Measurements from ENCODE around the gene GFRA1.

The GFRA1 gene

GRCh38 chr10:116096526-116096925 is 176.5 kb downstream of the GFRA1 start:
- no peak for DNase-seq

- no peak for DNase-seq
Measured at GRCh38 chr10:116094356-116094755, 178.7 kb downstream of the GFRA1 start.

- no peak for DNase-seq
Measured at GRCh38 chr10:116093031-116093430, 180.0 kb downstream of the GFRA1 start.

- DNase-seq = no peak
Measured at GRCh38 chr10:116088985-116089384, 184.0 kb downstream of the GFRA1 start.

GRCh38 chr10:116085323-116085722 is 187.7 kb downstream of the GFRA1 start:
- DNase-seq = no peak

- no peak for DNase-seq
Measured at GRCh38 chr10:116084161-116084560, 188.8 kb downstream of the GFRA1 start.

DNA sequence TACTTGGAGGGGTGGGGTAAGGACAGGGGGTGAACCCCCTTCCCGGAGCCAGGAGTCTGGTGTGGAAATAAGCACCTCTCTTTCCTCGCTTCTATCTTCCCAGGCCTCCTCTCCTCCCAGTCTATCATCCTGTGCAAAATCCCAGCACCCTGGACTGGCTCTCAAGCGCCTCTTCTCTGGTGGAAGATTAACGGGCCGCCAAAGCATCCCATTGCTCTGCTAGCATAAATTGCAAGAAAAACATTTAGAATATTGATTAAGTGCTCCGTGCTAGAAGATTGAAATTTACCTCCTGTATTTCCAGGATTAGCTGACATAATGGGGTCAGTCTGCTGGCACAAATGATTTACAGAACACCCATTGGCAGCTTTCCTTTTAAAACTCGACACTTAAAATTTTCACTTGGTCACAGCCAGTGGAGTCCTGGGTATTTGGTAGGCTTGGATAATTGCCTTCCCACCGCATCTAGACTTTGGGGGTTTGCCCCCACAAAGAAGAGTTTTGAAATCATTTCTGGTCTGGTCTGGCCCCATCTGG is 189.7 kb downstream of the GFRA1 start:
- no peak for DNase-seq

DNA sequence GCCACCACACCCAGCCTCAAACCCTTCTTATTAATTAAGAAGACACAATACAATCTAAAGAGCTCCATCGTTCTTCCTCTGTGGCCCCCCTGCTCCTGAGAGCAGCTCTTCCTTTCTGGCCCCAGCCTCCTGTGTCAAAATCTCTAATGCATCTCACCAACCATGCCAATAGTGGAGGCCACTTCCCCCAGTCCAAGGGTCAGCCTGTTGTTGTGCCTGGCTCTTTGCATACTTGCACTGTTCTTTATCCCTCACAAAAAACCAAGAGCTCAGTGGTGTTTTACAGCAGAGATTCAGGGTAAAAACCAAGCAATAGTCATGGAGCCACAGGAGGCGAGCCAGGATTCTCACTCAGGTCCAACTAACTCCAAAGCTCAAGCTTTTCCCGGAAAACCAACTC is 190.2 kb downstream of the GFRA1 start:
- DNase-seq = no peak

GRCh38 chr10:116082206-116082605 is 190.8 kb downstream of the GFRA1 start:
- DNase-seq = no peak

- DNase-seq = no peak
Measured at GRCh38 chr10:116080553-116080952, 192.5 kb downstream of the GFRA1 start.

- no peak for DNase-seq
Measured at GRCh38 chr10:116079355-116079754, 193.7 kb downstream of the GFRA1 start.

DNA sequence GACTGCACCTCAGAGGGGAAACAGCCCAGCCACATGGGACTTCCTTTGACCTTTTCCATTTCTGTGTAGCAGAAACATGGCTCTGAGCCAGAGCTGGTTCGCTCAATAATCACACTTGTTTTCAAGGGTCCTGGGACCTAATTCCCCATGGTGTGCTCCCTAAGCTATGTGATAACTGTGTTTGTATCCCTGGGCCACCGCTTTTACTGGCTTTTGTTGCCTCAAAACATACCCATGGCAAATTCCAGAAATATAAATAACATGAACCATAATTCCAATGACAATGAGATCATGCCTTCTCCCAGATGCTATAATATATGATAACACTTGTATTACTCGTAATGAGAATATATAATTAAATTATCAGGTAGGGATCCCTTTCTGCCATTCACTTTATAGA is 196.4 kb downstream of the GFRA1 start:
- no peak for DNase-seq

GRCh38 chr10:116073510-116073909 is 199.5 kb downstream of the GFRA1 start:
- no peak for DNase-seq

DNA sequence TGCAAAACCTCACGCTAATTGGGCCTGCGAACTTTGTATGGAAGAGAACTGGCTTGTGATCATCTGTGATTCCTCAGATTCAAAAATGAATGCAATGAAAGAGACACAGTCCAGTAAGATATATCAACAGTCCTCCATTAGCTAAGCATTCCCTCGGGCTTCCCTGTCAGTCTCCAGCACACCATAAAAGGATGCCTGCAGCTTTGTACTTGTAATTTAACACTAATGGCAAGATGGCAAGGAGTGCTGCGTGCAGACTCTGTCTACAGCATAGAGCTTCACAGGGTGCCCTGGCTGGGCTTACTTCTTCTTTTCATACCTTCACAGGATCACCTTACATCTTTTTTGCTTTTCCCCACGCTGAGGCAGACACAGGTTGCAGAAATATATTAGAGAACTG is 200.0 kb downstream of the GFRA1 start:
- DNase-seq = no peak

DNA sequence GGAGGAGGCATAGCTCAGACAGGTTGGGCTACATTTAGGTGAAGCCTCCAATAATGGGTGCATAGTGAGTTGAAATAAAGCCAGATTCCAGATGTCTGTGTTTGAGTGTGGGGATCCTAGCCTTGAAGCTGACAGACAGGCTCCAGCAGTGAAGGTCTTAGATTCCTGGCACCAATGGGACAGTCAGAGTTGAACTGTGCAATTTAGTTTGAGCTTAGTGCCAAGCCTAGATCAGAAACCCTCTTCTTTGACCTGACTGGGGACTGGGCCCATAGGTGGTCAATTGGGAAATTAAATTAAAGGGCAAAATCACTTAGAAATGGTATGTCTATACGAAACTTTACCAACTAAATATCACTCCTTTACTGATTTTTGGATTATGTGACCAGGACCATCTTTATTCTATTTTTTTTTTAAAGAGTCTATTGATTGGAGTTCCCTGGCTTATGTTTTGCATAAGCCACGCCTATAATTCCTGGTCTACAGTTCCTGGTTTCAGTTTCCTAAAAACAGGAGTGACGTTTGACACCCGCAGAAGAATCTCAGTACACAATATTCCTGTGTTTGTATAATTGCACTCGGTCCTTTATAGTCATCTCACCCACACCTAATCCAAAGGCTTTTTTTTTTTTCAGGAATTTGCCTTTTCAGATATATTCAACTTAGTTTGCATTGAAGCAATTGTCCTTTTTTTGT is 201.4 kb downstream of the GFRA1 start:
- DNase-seq = no peak

DNA sequence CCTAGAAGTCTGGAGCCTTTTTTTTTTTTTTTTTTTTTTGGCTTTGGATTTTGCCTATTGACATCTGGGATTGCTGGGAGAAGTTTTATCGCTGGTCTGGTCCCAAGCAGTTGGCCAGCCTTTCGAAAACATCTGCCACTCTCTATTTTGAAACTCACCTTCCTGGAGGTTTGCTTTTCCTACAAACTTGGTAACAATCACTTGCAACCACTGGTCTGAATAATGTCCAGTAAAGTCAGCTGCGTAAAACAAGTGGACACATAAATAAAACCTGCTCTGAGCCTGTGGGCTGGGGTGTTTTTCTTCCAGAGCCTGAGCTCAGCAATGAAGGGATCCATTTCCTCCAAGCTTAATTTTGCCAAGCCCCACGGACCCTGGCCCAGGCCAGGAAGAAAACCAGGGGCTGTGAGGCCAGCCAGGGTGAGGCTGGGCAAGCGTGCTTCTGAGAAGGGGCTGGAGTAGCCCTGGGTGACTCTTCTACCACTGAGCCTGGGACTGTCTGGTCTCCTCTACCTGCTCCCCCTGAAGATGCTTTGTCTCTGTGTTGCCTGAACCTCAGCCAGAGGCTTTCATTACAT is 202.2 kb downstream of the GFRA1 start:
- no peak for DNase-seq

DNA sequence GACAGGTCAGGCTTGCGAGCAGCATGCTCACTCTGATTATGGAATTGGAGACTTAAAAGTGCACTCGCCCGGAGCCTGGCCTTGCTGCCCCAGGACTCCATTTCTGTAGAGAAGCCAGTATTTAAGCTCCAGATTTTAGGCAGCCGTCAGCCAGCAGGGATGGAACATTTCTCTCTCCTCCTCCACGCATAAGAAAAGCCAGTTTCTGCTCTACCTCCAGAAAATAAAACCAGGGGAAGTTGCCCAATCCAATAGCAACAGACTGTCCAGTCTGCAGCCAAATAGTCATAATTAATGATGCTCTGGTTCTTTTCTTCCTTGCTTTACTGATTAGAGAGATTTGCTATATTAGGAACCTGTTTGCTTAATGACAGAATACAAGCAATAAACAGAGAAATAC is 203.2 kb downstream of the GFRA1 start:
- DNase-seq = no peak

GRCh38 chr10:116067825-116068224 is 205.2 kb downstream of the GFRA1 start:
- DNase-seq = no peak

- no peak for DNase-seq
Measured at GRCh38 chr10:116063107-116063506, 209.9 kb downstream of the GFRA1 start.

DNA sequence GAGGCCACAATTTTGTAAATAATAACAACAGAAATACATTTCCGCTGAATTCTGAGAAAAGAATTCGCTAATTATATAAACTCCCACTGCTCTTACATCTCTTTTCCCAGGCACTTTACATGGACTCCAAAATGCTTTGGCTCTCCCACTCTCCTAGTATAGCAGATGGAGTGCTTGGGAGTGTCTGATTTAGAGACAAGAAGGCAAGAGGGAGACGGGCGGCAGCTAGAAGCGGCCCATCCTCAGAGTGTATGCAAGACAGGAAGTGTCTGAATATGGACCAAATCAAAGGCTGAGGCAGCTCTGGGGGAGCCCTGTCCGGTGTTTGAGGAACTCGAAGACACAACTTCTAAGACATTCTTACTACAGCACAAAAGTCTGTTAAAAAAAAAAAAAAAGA is 212.1 kb downstream of the GFRA1 start:
- DNase-seq = no peak

DNA sequence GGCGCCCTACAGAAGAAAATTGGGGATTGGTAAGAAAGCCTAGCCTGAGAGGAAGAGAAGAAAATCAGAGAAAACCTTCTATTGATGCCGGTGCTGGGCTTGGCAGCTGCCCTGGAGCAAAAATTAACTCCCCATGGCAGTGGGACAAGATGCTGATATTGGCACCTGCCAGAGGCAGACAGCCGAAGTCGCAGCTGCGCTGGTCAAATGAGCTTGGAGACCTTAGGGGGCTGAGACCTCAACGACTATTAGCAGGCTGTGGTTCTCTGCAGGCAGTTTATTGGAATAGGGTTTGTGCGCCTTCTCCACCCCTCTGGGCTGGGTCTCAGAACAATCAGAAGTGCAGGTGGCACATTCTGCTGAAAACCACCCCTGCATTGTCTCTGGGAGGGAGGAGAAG is 213.7 kb downstream of the GFRA1 start:
- no peak for DNase-seq

GRCh38 chr10:116056445-116057293 is 216.3 kb downstream of the GFRA1 start:
- DNase-seq = no peak

DNA sequence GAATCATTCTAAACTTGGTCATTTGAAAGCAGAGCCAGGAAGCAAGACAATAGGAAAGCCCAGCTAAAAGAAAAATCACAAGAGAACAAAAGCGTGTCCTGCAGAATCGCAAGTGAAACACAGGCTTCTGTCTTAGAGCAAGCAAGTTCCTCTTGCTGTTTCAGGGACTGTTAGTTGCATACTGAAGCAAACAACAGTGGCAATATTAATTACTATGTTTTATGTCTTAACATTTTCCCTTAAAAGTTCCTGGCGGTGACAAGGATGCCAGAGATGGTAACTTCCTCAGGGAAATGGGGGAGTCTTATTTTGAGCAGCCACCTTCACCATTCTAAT is 217.1 kb downstream of the GFRA1 start:
- no peak for DNase-seq
